Activated CD4-positive, alpha-beta T cell treated with anti-CD3 and anti-CD28 coated beads, Interleukin-2, amount 50 U/mL, for 24 hours (primary cell): Measurements from ENCODE around the gene PTPRC.
A peak's percentile ranks its signal among the peaks of the same experiment; 100 is the strongest.
"Not testable (repeated sequence)": the region's sequence is repeated elsewhere in the genome, so short reads cannot be mapped to it uniquely, and the experiment has no call there.

ENCODE experiments used
- DNase-seq, 2 donors: peaks; one replicate each; pipeline ENCODE4 v3.0.0-alpha.2; 2020; ENCODE audit warnings: low read depth in 1 of 2, low spot score in 1 of 2

PTPRC gene, protein sequence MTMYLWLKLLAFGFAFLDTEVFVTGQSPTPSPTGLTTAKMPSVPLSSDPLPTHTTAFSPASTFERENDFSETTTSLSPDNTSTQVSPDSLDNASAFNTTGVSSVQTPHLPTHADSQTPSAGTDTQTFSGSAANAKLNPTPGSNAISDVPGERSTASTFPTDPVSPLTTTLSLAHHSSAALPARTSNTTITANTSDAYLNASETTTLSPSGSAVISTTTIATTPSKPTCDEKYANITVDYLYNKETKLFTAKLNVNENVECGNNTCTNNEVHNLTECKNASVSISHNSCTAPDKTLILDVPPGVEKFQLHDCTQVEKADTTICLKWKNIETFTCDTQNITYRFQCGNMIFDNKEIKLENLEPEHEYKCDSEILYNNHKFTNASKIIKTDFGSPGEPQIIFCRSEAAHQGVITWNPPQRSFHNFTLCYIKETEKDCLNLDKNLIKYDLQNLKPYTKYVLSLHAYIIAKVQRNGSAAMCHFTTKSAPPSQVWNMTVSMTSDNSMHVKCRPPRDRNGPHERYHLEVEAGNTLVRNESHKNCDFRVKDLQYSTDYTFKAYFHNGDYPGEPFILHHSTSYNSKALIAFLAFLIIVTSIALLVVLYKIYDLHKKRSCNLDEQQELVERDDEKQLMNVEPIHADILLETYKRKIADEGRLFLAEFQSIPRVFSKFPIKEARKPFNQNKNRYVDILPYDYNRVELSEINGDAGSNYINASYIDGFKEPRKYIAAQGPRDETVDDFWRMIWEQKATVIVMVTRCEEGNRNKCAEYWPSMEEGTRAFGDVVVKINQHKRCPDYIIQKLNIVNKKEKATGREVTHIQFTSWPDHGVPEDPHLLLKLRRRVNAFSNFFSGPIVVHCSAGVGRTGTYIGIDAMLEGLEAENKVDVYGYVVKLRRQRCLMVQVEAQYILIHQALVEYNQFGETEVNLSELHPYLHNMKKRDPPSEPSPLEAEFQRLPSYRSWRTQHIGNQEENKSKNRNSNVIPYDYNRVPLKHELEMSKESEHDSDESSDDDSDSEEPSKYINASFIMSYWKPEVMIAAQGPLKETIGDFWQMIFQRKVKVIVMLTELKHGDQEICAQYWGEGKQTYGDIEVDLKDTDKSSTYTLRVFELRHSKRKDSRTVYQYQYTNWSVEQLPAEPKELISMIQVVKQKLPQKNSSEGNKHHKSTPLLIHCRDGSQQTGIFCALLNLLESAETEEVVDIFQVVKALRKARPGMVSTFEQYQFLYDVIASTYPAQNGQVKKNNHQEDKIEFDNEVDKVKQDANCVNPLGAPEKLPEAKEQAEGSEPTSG (N-terminal part only)

GRCh38 chr1:198638894-198639635 lies at the start of gene PTPRC:
Gene PTPRC, plus strand, starts transcription at chr1:198639040. Its CDS starts 229 bp downstream, at chr1:198639269.
- DNase-seq = no peak

- no peak for DNase-seq
Measured at GRCh38 chr1:198590454-198590853, 48.4 kb upstream of the PTPRC start.

GRCh38 chr1:198595765-198596164 lies 43.1 kb upstream of the PTPRC start:
- no peak for DNase-seq

- DNase-seq = no peak
Measured at GRCh38 chr1:198597690-198598430, 41.0 kb upstream of the PTPRC start.

DNA sequence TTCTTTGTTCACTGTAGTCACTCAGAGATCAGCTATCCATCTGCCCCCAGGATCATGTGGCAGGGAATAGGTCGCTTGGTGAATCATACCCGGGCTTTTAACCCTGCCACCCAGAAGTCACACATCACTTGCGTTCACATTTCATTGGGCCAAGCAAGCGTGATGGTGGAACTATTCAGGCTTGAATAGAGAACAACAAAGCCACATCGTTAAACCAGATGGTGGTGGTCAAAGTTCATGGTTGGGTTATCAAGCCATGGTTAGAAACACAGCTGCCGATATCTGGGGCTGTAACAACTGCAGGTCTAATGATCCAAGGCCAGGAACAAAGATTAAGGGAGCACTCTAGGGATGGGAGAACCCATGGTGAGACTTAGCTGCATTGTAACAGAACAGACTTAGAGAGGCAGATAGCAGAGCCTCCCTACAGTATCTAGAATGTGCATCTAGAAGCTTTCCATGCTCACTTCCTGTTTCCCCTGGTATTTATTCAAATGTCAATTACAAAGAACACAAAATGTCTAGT lies 40.0 kb upstream of the PTPRC start:
- DNase-seq = no peak

- no peak for DNase-seq
Measured at GRCh38 chr1:198599749-198600148, 39.1 kb upstream of the PTPRC start.

- no peak for DNase-seq
Measured at GRCh38 chr1:198600906-198601305, 37.9 kb upstream of the PTPRC start.

DNA sequence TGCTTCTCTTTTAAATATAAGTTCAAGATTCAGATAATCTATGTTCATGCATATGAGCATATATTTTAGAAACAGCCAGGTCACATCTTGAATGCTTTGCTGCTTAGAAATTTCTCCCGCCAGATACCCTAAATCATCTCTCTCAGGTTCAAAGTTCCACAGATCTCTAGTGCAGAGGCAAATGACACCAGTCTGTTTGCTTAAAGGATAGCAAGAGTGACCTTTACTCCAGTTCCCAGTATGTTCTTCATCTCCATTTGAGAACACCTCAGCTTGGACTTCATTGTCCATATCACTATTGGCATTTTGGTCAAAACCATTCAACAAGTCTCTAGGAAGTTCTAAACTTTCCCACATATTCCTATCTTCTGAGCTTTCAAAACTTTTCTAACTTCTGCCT lies 37.5 kb upstream of the PTPRC start:
- DNase-seq = not testable (repeated sequence)

GRCh38 chr1:198601936-198602889 lies 36.6 kb upstream of the PTPRC start:
- peak in 1 of 2 donors; percentile 58 for DNase-seq

- no peak for DNase-seq
Measured at GRCh38 chr1:198604975-198605374, 33.9 kb upstream of the PTPRC start.

DNA sequence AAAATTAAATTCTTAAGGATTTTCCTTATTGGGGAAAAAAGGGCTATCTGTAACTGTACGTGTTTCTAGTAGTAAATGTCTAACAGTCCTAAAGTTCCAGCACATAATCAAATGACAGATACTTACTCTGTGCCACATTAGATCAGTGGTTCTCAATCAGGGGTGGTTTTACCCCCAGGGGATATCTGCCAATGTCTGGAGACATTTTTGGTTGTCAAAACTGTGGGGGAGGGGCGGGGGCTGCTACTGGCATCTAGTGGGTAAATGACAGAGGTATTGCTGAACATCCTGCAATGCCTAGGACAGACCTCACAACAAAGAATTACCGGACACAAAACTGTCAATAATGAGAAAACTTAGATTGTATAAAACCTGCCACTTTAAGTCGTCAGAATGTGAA lies 33.4 kb upstream of the PTPRC start:
- no peak for DNase-seq

- DNase-seq = no peak
Measured at GRCh38 chr1:198606020-198606438, 32.8 kb upstream of the PTPRC start.

DNA sequence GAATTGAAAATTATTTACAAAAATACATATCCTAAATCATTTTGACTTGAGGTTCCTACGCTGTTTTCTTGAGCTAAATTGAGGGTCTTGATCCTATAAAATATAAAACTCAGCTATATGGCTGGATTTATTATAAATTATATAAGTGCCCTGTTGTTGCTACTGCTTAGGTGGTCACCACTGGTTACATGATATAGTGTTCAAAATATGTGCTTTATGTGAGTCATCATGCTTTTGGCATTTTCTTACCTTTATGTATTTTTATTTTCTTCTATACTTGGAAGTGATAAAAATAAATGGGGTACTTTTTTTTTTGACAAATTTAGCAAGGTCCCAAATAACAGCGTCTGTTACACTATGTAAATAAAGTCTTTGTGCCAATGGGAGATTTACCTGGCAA lies 31.1 kb upstream of the PTPRC start:
- no peak for DNase-seq

- DNase-seq = no peak
Measured at GRCh38 chr1:198610362-198610761, 28.5 kb upstream of the PTPRC start.

DNA sequence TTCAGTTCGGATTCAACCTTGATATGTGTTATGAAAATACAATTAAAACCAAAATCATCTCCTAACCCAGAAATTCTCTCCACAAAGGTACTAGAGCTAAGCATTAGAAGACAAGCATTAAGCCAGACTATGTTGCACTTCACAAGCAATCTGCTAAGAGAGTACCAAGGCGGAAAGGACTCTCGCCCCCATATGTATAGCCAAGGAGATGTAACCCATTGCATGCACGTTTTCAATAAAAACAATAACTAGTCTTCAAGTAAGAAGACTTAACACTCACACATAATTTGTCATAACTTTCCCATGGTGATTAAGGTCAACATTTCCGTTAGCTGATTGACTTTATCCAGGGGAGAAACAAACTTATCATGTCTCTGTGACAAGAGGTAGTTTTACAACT lies 27.6 kb upstream of the PTPRC start:
- no peak for DNase-seq

GRCh38 chr1:198612471-198613260 lies 26.2 kb upstream of the PTPRC start:
- DNase-seq = no peak

DNA sequence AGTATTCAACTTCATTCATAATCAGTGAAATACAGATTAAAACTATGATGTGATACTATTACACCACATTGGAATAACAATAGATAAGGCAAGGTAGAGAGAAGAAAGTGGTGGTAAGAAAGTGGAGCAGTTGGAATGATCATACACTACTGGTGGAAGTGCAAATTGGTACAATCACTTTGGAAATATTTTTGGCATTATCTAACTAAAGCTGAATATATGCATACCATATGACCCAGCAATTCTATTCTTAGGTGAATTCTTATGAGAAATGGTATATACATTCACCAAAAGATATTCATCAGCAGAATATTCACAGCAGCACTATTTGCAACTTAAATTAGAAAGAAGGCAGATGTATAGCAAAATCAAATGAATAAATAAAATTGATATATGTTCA lies 21.4 kb upstream of the PTPRC start:
- no peak for DNase-seq
